ENCODE results near the gene FIBIN.

FIBIN gene

GRCh38 chr11:27012234-27012921 lies 18.5 kb downstream of the FIBIN start (continued):
- TF ChIP-seq ZBTB7A (tag by site-specific recombination; IDR thresholded peaks at IDR 0.05; ENCODE audit: low read depth) (no peak), ZNF214 (tag by site-specific recombination; IDR thresholded peaks at IDR 0.05; ENCODE audit: borderline replicate concordance) (no peak), ZNF423 (tag by site-specific recombination; IDR thresholded peaks at IDR 0.05) (no peak), ZNF768 (tag by site-specific recombination; IDR thresholded peaks at IDR 0.05) (no peak), ELK4 (IDR thresholded peaks at IDR 0.05; ENCODE audit: borderline replicate concordance, low read depth, low read length) (no peak), TRIM28 (IDR thresholded peaks at IDR 0.05; ENCODE audit: borderline replicate concordance, low read length) (peak; percentile 56; the same call in 1 of the 2 replicates), ZNF777 (tag by site-specific recombination; IDR thresholded peaks at IDR 0.05; ENCODE audit: borderline replicate concordance) (no peak), REPIN1 (tag by site-specific recombination; IDR thresholded peaks at IDR 0.05; ENCODE audit: low read depth) (no peak), ZBTB17 (tag by site-specific recombination; IDR thresholded peaks at IDR 0.05) (peak; percentile 51; the same call in 1 of the 2 replicates), ZNF146 (tag by site-specific recombination; IDR thresholded peaks at IDR 0.05) (no peak), ZNF747 (tag by site-specific recombination; IDR thresholded peaks at IDR 0.05) (no peak), ZSCAN23 (tag by site-specific recombination; IDR thresholded peaks at IDR 0.05) (no peak), ZFP41 (tag by site-specific recombination; IDR thresholded peaks at IDR 0.05; ENCODE audit: borderline replicate concordance) (no peak), ZNF2 (tag by site-specific recombination; IDR thresholded peaks at IDR 0.05) (no peak), SP7 (tag by site-specific recombination; IDR thresholded peaks at IDR 0.05) (peak; percentile 53; the same call in 1 of the 2 replicates), ZNF704 (tag by site-specific recombination; IDR thresholded peaks at IDR 0.05) (no peak), ZFHX2 (tag by site-specific recombination; conservative IDR thresholded peaks at IDR 0.05) (no peak), SP2 (tag by site-specific recombination; IDR thresholded peaks at IDR 0.05) (no peak), ZNF394 (tag by site-specific recombination; IDR thresholded peaks at IDR 0.05; ENCODE audit: borderline replicate concordance) (peak; percentile 66; the same call in 1 of the 2 replicates), GLIS1 (tag by site-specific recombination; IDR thresholded peaks at IDR 0.05) (no peak), ZNF426 (tag by site-specific recombination; IDR thresholded peaks at IDR 0.05) (no peak), SALL2 (tag by site-specific recombination; IDR thresholded peaks at IDR 0.05; ENCODE audit: borderline replicate concordance) (no peak), ZNF433 (tag by site-specific recombination; IDR thresholded peaks at IDR 0.05; ENCODE audit: low read depth) (no peak), ZNF529 (tag by site-specific recombination; IDR thresholded peaks at IDR 0.05; ENCODE audit: insufficient replicate concordance) (no peak), ZNF585B (tag by site-specific recombination; IDR thresholded peaks at IDR 0.05) (no peak), ZNF398 (tag by site-specific recombination; IDR thresholded peaks at IDR 0.05) (no peak), ZNF518A (tag by site-specific recombination; conservative IDR thresholded peaks at IDR 0.05; ENCODE audit: low read depth) (peak; percentile 44; the same call in 1 of the 2 replicates), ZEB2 (tag by site-specific recombination; IDR thresholded peaks at IDR 0.05) (no peak), ZNF560 (tag by site-specific recombination; IDR thresholded peaks at IDR 0.05; ENCODE audit: borderline replicate concordance) (no peak), ZFP69B (tag by site-specific recombination; IDR thresholded peaks at IDR 0.05) (no peak)
